Measurements from ENCODE around the gene USP2.

DNA sequence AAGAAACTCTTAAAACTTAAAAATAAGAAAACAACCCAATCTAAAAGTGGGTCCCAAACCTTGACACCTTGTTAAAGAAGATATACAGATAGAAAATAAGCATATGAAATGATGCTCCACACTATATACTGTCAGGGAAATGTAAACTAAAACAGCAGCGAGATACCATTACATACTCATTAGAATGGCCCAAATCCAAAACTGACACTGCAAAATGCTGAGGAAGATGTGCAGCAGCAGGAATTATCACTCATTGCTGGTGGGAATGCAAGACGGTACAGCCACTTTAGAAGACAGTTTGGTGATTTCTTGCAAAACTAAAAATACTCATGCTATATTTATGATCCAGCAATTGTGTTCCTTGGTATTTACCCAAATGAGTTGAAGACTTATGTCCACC, 52.2 kb downstream of the USP2 start:
- TF ChIP-seq JUND (IDR thresholded peaks at IDR 0.05; ENCODE audit: low read length) (no peak), CHD1 (IDR thresholded peaks at IDR 0.05; ENCODE audit: low read depth, low read length) (no peak), CTCF (IDR thresholded peaks at IDR 0.05; ENCODE audit: control extremely low read depth in 1 of 3, insufficient read depth in 1 of 3, low read depth in 1 of 3, low read length in 3 of 3) (no peak)
- TF ChIP-seq, protein P1, sequence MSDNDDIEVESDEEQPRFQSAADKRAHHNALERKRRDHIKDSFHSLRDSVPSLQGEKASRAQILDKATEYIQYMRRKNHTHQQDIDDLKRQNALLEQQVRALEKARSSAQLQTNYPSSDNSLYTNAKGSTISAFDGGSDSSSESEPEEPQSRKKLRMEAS (IDR thresholded peaks at IDR 0.05) = no peak
